ENCODE results near the gene KIF26B.

- TF ChIP-seq EZH2phosphoT487 (IDR thresholded peaks at IDR 0.05; ENCODE audit: insufficient read depth, low read depth) = no peak
- no peak for TF ChIP-seq EZH2 (IDR thresholded peaks at IDR 0.05; ENCODE audit: insufficient read depth, poor library complexity, severe bottlenecking)
Observed at GRCh38 chr1:245388687-245389086, 233.9 kb downstream of the KIF26B start.

All from GM23248 (cell line).